ENCODE results near the gene VEPH1.

DNA sequence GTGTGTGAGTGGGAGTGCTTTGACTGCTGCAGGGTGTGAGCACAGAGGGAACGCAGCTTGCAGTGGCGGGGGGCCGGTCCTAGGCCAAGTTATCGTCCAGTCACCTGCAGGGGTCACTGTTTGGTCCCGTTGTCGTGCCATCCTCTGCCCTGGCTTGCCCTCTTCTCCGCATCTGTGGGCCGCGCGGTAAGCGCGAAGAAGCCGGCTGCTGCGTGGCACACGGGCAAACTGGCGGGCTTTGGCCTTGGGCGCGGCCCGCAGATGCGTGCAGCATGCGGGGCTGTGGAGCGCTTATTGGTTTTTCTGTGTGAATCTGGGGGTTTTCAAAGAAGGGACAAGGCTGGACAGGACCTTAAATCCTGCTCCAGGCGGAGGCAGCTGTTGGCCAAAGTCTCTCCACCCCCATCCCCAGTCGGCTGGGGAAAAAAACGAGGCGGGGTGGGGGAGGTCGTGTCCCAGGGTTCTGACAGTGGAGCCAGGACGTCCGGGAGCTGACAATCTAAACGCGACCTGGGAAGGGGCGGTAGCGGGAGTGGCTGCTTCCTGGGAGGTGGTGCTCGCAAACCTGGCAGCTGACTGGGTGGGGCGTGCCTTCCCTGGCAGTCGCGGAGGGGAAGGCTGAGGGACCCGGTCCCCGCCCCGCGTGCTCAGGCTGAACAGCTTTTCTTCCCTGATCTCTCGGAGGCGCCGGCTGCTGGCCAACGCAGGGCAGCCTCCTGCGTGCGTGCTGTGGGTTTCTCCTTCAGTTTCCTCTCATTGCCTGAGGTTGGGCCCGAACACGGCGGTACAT lies 39.7 kb upstream of the VEPH1 start:
- TF ChIP-seq, protein P1, sequence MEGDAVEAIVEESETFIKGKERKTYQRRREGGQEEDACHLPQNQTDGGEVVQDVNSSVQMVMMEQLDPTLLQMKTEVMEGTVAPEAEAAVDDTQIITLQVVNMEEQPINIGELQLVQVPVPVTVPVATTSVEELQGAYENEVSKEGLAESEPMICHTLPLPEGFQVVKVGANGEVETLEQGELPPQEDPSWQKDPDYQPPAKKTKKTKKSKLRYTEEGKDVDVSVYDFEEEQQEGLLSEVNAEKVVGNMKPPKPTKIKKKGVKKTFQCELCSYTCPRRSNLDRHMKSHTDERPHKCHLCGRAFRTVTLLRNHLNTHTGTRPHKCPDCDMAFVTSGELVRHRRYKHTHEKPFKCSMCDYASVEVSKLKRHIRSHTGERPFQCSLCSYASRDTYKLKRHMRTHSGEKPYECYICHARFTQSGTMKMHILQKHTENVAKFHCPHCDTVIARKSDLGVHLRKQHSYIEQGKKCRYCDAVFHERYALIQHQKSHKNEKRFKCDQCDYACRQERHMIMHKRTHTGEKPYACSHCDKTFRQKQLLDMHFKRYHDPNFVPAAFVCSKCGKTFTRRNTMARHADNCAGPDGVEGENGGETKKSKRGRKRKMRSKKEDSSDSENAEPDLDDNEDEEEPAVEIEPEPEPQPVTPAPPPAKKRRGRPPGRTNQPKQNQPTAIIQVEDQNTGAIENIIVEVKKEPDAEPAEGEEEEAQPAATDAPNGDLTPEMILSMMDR (IDR thresholded peaks at IDR 0.05), result peak; percentile 77
- no peak for TF ChIP-seq POLR2AphosphoS5 (IDR thresholded peaks at IDR 0.05; ENCODE audit: low read depth, low read length)
